Mesodermal cell (in vitro differentiated cells): ENCODE results near the gene RAB36.

ENCODE experiments used
- H3K27ac ChIP-seq: 2 replicates; pipeline ENCODE4 v1.7.0; 2013; ENCODE audit warnings: mild to moderate bottlenecking, low read depth, low read length, moderate library complexity; ENCODE audit not compliant: severe bottlenecking
- H3K36me3 ChIP-seq: 2 replicates; pipeline ENCODE4 v1.7.1; 2013; ENCODE audit warnings: mild to moderate bottlenecking, low read length, moderate library complexity; ENCODE audit not compliant: control insufficient read depth, insufficient read depth
- H3K4me1 ChIP-seq: one replicate; pipeline ENCODE4 v1.7.1; 2013; ENCODE audit warnings: mild to moderate bottlenecking, low read length; ENCODE audit not compliant: insufficient read depth, control insufficient read depth, poor library complexity, severe bottlenecking
- H3K4me3 ChIP-seq: 2 replicates; pipeline ENCODE4 v1.7.0; 2013; ENCODE audit warnings: low read length, control low read depth, mild to moderate bottlenecking; ENCODE audit not compliant: insufficient read depth, poor library complexity, severe bottlenecking; ENCODE audit errors: extremely low read depth
- H3K9me3 ChIP-seq: 2 replicates; pipeline ENCODE4 v1.7.1; 2013; ENCODE audit warnings: mild to moderate bottlenecking, low read length, moderate library complexity; ENCODE audit not compliant: control insufficient read depth
- WGBS, 2 experiments: methylation state at CpG; one replicate each; pipeline ENCODE4 v1.1.5; 2013; ENCODE audit warnings: missing lambda C conversion rate in 2 of 2; ENCODE audit not compliant: insufficient coverage in 2 of 2; 5-methylcytosine and 5-hydroxymethylcytosine counted together

Gene RAB36

DNA sequence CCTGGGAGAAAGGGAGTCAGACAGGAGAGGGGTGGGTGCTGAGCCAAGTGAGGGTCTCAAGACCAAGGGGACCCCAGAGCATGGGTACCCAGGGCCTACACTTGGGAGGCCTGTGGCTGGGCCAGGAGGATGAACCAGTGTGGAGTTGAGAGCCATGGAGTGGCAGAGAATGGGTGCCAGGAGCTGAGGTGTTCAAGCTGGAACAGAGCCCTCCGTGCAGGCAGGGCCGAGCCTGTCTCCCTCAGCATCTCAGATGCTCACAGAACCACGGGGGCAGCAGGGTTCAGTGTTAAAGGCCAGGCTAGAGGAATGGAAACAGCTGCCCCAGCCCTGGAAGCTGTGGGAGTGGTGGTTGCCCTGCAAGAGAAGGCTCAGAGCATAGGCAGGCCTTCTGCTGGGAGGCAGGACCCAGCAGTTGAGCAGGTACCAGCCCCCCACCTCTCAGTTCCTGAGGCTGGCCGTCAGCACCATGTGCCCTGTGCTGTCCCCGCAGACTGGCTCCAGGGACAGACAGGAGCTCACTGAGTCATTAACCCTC is 35.8 kb upstream of the RAB36 start:
- H3K4me1 ChIP-seq: no peaks in the 10 kb centered on the region
- no peaks in the 10 kb centered on the region for H3K9me3 ChIP-seq
- H3K36me3 ChIP-seq: no peaks in the 10 kb centered on the region
- H3K4me3 ChIP-seq: no peak overlapping the region
- H3K27ac ChIP-seq: no peak overlapping the region
- WGBS, 2 experiments: 90 to 100% methylated on average over 4 to 5 of the region's 5 CpGs

DNA sequence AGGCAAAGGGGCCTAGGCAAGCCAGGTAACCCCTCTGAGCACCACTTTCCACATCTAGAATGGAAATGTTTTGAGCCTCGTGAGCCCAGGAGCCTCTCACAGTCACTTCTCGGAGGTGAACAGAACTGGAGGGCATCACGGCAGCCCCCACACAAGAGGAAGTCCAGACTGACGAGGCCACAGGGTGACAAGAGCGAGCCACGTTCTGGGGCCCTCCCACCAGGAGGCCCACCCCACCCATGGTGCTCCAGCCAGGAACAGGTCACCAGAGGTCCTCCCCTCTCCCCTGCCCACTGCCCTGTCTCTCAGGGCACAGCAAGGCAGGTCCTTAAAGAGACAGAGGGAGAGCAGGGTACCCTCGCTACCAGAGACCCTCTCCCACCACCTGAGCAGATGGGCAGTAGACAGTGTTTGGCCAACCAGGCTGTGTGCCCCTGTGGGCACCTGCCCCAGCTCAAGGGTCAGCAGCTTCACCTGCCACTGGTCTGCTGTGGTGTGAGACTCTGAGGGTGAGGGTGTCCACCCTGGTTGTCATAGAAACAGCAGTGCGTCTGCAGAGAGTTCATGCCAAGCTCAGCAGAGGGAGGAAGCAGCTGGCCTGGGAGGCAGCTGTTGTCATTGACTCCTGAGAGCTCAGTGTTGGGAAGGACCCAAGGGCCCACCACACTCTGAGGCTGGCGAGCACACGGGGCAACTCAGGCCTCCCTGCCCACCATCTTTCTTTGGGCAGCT is 34.9 kb upstream of the RAB36 start:
- WGBS, 2 experiments: 84 to 92% methylated on average over 7 to 10 of the region's 10 CpGs
- no peak overlapping the region for H3K4me3 ChIP-seq
- no peaks in the 10 kb centered on the region for H3K36me3 ChIP-seq
- H3K4me1 ChIP-seq: no peaks in the 10 kb centered on the region
- no peaks in the 10 kb centered on the region for H3K9me3 ChIP-seq
- H3K27ac ChIP-seq: no peak overlapping the region

DNA sequence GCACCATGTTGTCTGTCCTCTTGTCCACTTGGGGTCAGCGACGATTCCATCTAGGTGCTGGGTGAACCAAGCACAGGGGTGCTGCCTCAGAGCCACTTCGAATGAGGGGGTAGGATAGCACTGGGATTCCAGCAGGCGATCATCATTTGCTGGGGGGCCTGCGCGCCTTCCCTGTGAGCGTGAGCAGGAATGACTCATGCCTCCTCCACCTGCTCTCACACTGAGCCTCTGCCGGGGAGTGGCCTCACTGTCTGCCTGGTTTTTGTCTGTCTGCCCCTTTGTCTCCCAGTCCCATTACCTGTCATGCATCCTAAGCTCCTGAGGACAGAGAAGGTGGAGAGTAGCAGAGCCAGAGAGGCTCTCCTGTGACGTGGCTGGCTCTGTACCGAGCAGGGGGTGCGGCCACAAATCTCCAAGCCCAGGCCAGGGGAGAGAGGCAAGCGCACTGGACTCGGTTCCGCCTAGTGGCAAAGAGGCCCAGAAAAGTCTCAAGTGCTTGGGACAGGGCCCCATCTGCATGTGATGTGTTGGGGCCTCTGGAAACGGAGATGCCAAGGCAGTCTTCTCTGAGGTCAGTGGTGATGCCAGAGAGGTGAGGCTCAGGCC is 34.3 kb upstream of the RAB36 start:
- Histone ChIP-seq H3K4me1 (no peaks in the 10 kb centered on the region), H3K27ac (no peak overlapping the region)
- WGBS, 2 experiments: 80 to 84% methylated on average over 13 to 15 of the region's 15 CpGs

DNA sequence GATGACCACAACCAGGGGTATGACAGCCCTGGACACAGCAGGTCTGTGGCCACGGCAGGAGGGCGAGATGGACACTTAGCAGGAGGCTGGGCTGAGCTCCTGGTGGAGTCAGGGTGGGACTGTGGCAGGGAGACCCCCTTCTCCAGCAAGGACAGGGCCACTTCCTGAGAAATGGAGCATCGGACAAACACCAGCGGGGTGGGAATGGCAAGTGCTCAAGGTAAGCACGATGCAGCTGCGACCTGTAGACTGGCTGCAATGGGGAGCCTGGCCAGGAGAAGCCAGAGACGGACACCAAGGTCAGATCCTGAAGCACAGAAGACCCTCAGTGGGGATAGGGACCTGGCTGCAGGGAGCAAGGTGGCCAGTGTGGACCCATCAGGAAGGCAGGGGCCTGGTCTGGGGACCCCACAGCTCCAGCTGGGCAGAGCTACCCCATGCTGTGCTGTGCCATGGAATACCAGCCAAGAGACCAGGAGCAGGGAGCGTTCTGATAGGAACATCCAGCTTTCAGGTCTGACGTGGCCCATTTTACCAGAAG is 32.7 kb upstream of the RAB36 start:
- WGBS, 2 experiments: 83 to 85% methylated on average over 9 of the region's 9 CpGs

More for the DNA sequence above, 34.3 kb upstream of the RAB36 start:
- H3K36me3 ChIP-seq: no peaks in the 10 kb centered on the region
- no peaks in the 10 kb centered on the region for H3K9me3 ChIP-seq
- no peak overlapping the region for H3K4me3 ChIP-seq

DNA sequence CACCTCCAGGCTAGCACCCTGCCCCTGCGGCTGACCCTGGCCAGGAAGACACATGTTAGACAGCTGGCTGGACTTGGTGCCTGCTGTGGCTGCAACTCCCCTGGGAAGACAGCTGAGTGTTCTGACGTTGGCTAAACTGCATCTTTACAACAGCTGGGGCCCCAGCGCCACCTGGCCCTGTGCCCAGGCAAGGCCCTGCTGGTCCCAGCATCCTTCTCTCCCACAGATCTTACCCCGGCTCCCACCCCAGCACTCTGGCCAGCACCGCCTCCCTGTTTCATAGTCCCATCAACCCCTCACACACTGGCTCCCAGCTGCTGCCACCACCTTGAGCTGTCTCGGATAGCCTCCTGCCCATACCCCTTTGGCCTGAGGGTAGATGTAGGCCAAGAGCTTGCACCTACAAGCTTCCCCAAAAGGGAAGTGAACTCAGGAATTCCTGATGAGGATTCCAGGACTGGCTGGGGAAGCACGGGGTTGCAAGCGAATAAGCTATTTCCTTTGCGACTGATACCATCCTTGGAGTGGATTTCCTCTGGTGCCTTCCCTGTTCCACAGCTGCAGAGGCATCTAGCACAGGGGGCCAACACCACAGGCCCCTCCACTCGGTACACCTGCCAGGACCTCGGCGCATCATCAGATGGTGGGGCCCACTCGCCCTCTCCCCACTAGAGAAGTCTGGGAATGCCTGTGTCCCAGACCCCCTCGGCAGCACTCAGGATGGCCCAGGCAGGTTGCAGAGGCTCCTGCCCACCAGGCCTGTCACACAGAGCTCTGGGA is 32.0 kb upstream of the RAB36 start:
- H3K9me3 ChIP-seq: no peaks in the 10 kb centered on the region
- no peak overlapping the region for H3K27ac ChIP-seq
- H3K4me1 ChIP-seq: no peaks in the 10 kb centered on the region
- no peaks in the 10 kb centered on the region for H3K36me3 ChIP-seq
- 89 to 94% methylated on average over 11 to 14 of the region's 14 CpGs for WGBS, 2 experiments
- no peak overlapping the region for H3K4me3 ChIP-seq

More for the DNA sequence above, 32.7 kb upstream of the RAB36 start:
- H3K4me1 ChIP-seq: no peaks in the 10 kb centered on the region
- no peak overlapping the region for H3K27ac ChIP-seq
- no peaks in the 10 kb centered on the region for H3K36me3 ChIP-seq
- H3K9me3 ChIP-seq: no peaks in the 10 kb centered on the region
- no peak overlapping the region for H3K4me3 ChIP-seq

DNA sequence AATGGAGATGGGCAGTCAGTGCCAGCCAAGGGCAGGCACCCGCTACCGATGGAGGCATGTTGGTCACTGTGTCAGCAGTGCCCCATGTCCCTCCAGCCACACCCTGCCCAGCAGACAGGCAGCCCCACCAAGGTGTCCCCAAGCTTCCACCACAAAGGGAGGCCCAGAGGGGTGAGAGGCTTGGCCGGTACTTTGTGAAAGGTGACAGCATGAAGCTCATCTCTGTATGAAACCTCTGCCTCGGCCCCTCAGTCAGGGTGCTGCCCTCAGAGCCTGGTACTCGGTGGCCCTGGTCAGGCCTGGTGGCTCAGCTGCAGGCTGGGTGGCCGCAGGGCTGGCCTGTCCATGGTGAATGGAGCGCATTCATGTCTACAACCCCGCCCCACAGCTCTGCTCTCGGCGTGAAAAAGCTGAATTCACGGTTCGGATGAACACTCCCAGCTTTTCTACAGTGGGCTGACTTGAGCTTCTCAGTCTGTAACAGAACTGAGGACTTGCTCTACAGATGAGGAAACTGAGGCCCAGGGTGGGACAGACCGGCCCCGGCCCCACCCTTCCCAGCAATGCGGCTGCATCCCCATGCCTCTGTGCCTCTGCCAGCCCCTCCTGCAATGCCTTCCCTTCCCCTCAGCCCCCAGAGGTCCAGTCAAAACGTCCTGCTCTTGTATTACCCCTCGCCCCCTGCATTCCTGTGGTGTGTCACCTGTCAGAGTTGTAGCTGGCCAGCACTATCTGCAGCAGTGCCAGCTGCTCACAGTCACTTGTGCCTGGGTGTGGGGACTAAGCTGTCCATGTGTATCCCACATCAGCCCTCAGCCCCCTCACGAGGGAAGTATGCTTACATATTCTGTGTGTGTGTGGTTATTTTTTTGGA is 31.2 kb upstream of the RAB36 start:
- 85 to 88% methylated on average over 16 to 17 of the region's 18 CpGs for WGBS, 2 experiments
- H3K4me1 ChIP-seq: no peaks in the 10 kb centered on the region
- H3K27ac ChIP-seq: no peak overlapping the region
- no peak overlapping the region for H3K4me3 ChIP-seq
- H3K9me3 ChIP-seq: no peaks in the 10 kb centered on the region
- no peaks in the 10 kb centered on the region for H3K36me3 ChIP-seq

DNA sequence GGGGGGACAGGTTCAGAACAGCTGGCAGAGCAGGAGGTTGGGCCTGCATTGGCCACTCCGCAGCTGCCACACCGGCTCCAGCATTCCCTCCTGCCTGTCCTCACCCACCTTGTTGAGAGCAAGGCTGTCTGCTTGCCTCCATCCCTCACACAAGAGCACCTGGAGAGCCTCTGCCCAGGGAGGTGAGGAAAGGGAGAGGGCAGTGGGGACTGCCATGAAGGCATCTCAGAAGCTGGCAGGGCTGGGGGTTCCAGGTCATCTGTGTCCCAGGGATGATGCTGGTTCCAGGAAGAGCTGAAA is 30.6 kb upstream of the RAB36 start:
- H3K27ac ChIP-seq: no peak overlapping the region
- H3K36me3 ChIP-seq: no peaks in the 10 kb centered on the region
- no peak overlapping the region for H3K4me3 ChIP-seq
- no CpG with 5 or more reads among the region's 2 CpGs for WGBS, 2 experiments
- H3K9me3 ChIP-seq: no peaks in the 10 kb centered on the region
- H3K4me1 ChIP-seq: no peaks in the 10 kb centered on the region

DNA sequence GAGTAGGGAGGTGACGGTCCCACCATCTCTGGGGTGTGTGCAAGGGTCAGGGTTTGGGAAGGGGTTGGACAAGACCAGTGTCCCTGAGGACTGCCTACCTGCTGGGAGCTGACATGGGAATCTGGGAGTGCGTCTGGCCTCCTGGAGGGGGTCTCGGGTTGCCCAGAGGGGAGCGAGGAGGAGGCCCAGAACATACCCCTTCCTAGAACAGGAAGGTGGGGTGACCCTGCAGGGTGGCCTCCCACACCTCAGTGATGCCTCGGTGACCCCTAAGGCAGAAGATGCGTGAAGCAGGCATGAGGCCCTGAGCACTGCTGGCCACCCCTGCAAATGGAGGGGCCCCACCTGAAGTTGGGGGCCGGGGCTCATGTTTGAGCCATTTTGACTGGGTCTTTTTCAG is 29.9 kb upstream of the RAB36 start:
- 96 to 99% methylated on average over 6 of the region's 7 CpGs for WGBS, 2 experiments
- Histone ChIP-seq H3K4me3 (no peak overlapping the region), H3K36me3 (no peaks in the 10 kb centered on the region), H3K27ac (no peak overlapping the region), H3K4me1 (no peaks in the 10 kb centered on the region), H3K9me3 (no peaks in the 10 kb centered on the region)

DNA sequence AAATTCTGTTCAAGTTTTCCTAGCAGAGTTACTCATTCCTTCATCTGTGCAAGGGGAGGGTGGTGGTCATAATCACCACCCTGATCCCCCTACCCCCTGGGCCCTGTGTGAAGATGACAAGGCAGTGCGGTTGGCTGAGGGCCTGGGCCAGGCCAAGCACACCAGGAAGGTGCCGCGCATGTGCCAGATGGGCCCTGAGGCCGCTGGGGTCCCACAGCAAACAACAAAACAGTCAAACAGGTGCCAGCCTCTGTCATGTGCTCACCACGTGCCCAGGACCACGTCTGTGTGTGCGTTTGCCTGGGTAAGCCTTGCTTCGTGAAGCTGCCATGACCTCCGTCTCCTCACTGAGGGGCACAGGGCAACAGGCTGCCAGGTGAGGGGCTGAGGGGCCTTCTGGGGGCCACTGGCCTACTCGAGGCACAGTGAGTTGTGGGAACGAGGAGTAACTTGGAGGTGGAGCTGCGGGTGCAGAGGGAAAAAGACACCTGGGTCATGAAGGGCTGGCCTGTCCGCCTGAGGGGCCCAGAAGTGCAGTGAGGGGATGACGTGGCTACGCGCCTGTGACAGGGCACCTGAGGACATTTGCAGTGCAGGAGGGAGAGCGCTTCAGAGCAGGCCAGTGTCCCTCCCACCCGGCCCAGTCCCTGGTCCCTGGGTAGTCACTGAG is 29.3 kb upstream of the RAB36 start:
- Histone ChIP-seq H3K4me3 (no peak overlapping the region), H3K9me3 (no peaks in the 10 kb centered on the region), H3K36me3 (no peaks in the 10 kb centered on the region), H3K4me1 (peaks cover under 1% of the 10 kb centered on the region), H3K27ac (no peak overlapping the region)
- WGBS, 2 experiments: 86 to 87% methylated on average over 13 to 17 of the region's 18 CpGs
